ENCODE results near the gene SPAG9. TPM values are rescaled to one million over a fixed set of nuclear protein-coding genes. Genes with fewer than 3 reads are reported as not detected.

Gene SPAG9
- total RNA-seq, 1 donor from 2014 or later = 48.2 TPM

DNA sequence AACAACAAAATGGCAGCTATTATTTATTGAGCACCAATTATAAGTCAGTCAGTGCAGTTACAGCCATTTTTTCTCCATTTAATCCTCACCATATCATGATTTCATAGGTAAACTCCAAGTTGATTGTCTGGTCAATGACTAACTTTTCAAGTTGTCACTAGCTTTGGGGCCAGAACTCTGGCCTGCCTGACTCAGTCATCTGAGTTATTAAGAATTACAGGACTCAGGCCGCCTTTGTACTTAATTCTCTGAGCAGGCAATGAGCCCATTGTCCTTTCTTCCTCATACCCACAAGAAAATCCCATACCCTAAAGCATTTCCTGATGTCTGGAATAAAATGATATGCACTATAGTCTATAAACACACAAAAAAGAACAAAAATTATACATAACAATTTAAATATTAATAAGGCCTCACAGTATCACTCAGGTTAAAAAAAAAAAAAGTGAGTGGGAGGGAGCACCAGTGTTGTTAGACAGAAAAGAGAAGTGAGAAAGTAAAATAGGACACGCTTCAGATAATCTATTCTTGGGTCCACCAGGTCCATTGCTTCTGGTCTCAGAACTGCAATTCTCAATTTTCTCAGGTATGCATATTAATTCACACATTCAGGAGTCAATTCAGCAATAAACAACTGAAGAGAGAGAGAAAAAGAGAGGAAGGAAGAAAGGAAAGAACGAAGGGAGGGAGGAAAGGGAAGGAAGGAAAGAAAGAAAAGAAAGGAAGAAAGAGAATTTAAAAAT, 70.2 kb downstream of the SPAG9 start:
- TF ChIP-seq, protein P1, sequence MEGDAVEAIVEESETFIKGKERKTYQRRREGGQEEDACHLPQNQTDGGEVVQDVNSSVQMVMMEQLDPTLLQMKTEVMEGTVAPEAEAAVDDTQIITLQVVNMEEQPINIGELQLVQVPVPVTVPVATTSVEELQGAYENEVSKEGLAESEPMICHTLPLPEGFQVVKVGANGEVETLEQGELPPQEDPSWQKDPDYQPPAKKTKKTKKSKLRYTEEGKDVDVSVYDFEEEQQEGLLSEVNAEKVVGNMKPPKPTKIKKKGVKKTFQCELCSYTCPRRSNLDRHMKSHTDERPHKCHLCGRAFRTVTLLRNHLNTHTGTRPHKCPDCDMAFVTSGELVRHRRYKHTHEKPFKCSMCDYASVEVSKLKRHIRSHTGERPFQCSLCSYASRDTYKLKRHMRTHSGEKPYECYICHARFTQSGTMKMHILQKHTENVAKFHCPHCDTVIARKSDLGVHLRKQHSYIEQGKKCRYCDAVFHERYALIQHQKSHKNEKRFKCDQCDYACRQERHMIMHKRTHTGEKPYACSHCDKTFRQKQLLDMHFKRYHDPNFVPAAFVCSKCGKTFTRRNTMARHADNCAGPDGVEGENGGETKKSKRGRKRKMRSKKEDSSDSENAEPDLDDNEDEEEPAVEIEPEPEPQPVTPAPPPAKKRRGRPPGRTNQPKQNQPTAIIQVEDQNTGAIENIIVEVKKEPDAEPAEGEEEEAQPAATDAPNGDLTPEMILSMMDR (conservative IDR thresholded peaks at IDR 0.05; ENCODE audit: low read depth, low read length) = no peak
- no peak overlapping the region for H3K4me3 ChIP-seq (ENCODE audit: low read depth, low read length)
- no peak for DNase-seq (ENCODE audit: low read depth)

- no peak for DNase-seq (ENCODE audit: low read depth)
- H3K4me3 ChIP-seq (ENCODE audit: low read depth, low read length) = no peak overlapping the region
- TF ChIP-seq, protein P1 (conservative IDR thresholded peaks at IDR 0.05; ENCODE audit: low read depth, low read length) = no peak
These were observed 73.9 kb downstream of the SPAG9 start for GRCh38 chr17:51046514-51047384.

DNA sequence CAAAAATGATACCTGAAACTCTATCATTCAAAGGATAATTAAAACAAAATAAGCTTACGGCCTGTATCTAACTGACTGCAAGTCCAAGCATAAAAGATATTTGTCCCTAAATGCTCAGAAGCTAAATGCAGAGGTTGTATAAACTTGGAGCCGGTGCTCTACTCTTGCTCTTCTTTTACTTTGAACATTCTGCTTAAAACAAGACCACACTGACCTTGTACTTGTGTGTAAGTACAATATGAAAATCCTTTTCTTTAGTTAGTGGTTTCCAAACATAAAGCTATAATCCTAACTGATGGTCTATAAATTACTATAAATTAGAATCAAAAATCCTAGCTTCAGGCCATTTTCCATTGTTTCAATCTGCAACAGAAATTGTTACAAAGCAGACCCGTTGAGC, 74.6 kb downstream of the SPAG9 start:
- TF ChIP-seq, protein P1 (conservative IDR thresholded peaks at IDR 0.05; ENCODE audit: low read depth, low read length) = no peak
- DNase-seq (ENCODE audit: low read depth) = no peak
- H3K4me3 ChIP-seq (ENCODE audit: low read depth, low read length) = no peak overlapping the region

DNA sequence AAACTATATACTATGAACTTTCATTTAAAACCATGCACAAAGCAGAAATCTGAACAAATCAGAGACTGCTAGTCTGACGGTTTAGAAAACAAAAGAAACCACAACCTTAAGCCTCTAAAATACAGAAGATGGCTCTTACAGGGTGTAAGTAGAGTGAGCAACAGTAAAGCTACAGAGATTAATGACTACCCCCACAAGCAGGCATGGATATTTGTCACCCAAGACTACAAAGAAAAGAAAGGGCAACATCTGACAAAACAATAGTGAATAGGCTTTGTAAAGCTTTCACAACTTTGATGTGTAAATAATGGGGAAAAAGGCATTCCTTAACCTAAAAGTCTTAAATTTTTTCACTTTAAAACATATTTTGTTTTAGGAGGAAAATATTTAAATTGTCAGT, 75.0 kb downstream of the SPAG9 start:
- no peak for DNase-seq (ENCODE audit: low read depth)
- no peak overlapping the region for H3K4me3 ChIP-seq (ENCODE audit: low read depth, low read length)
- TF ChIP-seq, protein P1 (conservative IDR thresholded peaks at IDR 0.05; ENCODE audit: low read depth, low read length) = no peak

GRCh38 chr17:51044976-51045375, 75.7 kb downstream of the SPAG9 start:
- DNase-seq (ENCODE audit: low read depth) = no peak
- H3K4me3 ChIP-seq (ENCODE audit: low read depth, low read length) = no peak overlapping the region
- TF ChIP-seq, protein P1 (conservative IDR thresholded peaks at IDR 0.05; ENCODE audit: low read depth, low read length) = no peak

DNA sequence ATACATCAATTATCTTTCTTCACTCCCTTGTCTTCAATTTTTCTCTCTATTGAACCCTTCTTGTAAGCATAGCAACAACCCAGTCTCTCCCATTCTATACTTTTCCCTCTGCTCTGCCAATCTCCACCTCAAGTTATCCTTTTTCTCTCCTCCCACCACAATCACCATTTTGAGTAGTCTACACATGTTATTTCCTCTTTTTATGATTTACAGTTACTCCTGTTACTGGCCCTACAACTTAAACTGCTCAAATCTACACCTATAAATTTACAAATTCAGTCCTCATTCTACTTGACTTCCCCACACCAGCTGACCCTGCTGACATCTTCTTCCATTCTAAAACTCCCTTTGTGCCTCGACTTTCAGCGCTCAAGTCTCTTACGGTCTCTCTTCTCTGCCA, 84.6 kb downstream of the SPAG9 start:
- TF ChIP-seq, protein P1 (conservative IDR thresholded peaks at IDR 0.05; ENCODE audit: low read depth, low read length) = no peak
- H3K4me3 ChIP-seq (ENCODE audit: low read depth, low read length) = no peak overlapping the region
- DNase-seq (ENCODE audit: low read depth) = no peak
